K562 (cell line): ENCODE results near the gene CAPN2. TPM values are rescaled to one million over a fixed set of nuclear protein-coding genes. Genes with fewer than 3 reads are reported as not detected.

ENCODE experiments used
- ADNP ChIP-seq: fragments of 200-800 bp; sonication (Bioruptor generic); IDR thresholded peaks from 2 replicates; pipeline ENCODE4 v1.6.1; 2016; ENCODE audit warnings: missing genetic modification characterization, missing compliant biosample characterization
- ARID3A ChIP-seq: IDR thresholded peaks from 2 replicates; pipeline ENCODE4 v1.6.1; 2012; ENCODE audit warnings: low read depth, low read length, improper control_type of control experiment, borderline replicate concordance
- BRD9 ChIP-seq: fragments of 450-650 bp; IDR thresholded peaks from 2 replicates; pipeline ENCODE4 v1.6.1; 2018; ENCODE audit warnings: low read depth; ENCODE audit not compliant: partially characterized antibody
- CHAMP1 ChIP-seq: fragments of 450-650 bp; IDR thresholded peaks from 2 replicates; pipeline ENCODE4 v1.6.1; 2016; ENCODE audit warnings: mild to moderate bottlenecking
- ESRRA ChIP-seq: fragments of 450-650 bp; IDR thresholded peaks from 2 replicates; pipeline ENCODE4 v1.6.1; 2014; ENCODE audit warnings: low read depth, mild to moderate bottlenecking, moderate library complexity, borderline replicate concordance
- FOXJ2 ChIP-seq: fragments of 200-800 bp; sonication (Bioruptor generic); IDR thresholded peaks from 2 replicates; pipeline ENCODE4 v1.6.1; 2016; ENCODE audit warnings: missing genetic modification characterization, missing compliant biosample characterization
- FOXP4 ChIP-seq: sonication (generic); formaldehyde crosslinking; IDR thresholded peaks from 2 replicates; pipeline ENCODE4 v1.8.0; 2022; ENCODE audit warnings: mild to moderate bottlenecking, missing genetic modification reagents, borderline replicate concordance
- GTF2B ChIP-seq: IDR thresholded peaks from 2 replicates; pipeline ENCODE4 v1.6.1; 2011; ENCODE audit not compliant: insufficient read length; ENCODE audit errors: extremely low read depth
- POLR2A ChIP-seq: fragments of 450-650 bp; conservative IDR thresholded peaks from 2 replicates; pipeline ENCODE4 v1.6.1; 2016
- RBM34 ChIP-seq: fragments of 200-400 bp; formaldehyde crosslinking; IDR thresholded peaks from 2 replicates; pipeline ENCODE4 v1.6.1; 2018; ENCODE audit warnings: low read length, borderline replicate concordance; ENCODE audit not compliant: insufficient read depth
- SMC3 ChIP-seq: conservative IDR thresholded peaks from 2 replicates; pipeline ENCODE4 v1.6.1; 2011; ENCODE audit warnings: low read depth, low read length, improper control_type of control experiment; ENCODE audit not compliant: insufficient read depth
- ZBTB12 ChIP-seq: fragments of 250-450 bp; sonication (Bioruptor Pico); IDR thresholded peaks from 2 replicates; pipeline ENCODE4 v1.4.0; 2020
- ZFPM2 ChIP-seq: fragments of 250-450 bp; sonication (Bioruptor Pico); IDR thresholded peaks from 2 replicates; pipeline ENCODE4 v1.5.1; 2022; ENCODE audit warnings: mild to moderate bottlenecking
- ZNF165 ChIP-seq: fragments of 250-450 bp; sonication (Bioruptor Pico); IDR thresholded peaks from 2 replicates; pipeline ENCODE4 v1.4.0; 2020; ENCODE audit warnings: borderline replicate concordance
- ZNF184 ChIP-seq: sonication (generic); formaldehyde crosslinking; IDR thresholded peaks from 2 replicates; pipeline ENCODE4 v1.5.0; 2020; ENCODE audit warnings: missing genetic modification reagents
- ZNF444 ChIP-seq: fragments of 250-450 bp; sonication (Bioruptor Pico); IDR thresholded peaks from 2 replicates; pipeline ENCODE4 v1.4.0; 2020; ENCODE audit warnings: mild to moderate bottlenecking, moderate library complexity
- ZNF511 ChIP-seq: sonication (generic); formaldehyde crosslinking; IDR thresholded peaks from 2 replicates; pipeline ENCODE4 v1.8.0; 2022; ENCODE audit warnings: mild to moderate bottlenecking, missing genetic modification reagents
- ZNF551 ChIP-seq: fragments of 250-450 bp; sonication (Bioruptor Pico); IDR thresholded peaks from 2 replicates; pipeline ENCODE4 v1.5.0; 2021; ENCODE audit warnings: mild to moderate bottlenecking, moderate library complexity
- polyA plus RNA-seq, 8 experiments: library from polyadenylated mRNA; depleted of rRNA in 4 of 8; stranded (reverse) in 5 of 8; unstranded in 3 of 8; fragments of >200 nt; fragmentation: Nextera tagmentation in 2 of 8; fragmentation: Illumina TruSeq in 1 of 8; extraction: Ambion mirVana in 2 of 8; extraction: Trizol in 1 of 8; gene quantifications; 2 replicates each; pipeline versions ENCODE4 v1.2.1 to v1.2.3, GENCODE V29; 2011 to 2014; ENCODE audit warnings: inconsistent platforms in 1 of 8, missing spikeins in 1 of 8
- total RNA-seq, 7 experiments: library from RNA; depleted of rRNA in 6 of 7; stranded (reverse); fragments of >200 nt in 6 of 7; fragmentation: Illumina TruSeq in 2 of 7; extraction: Trizol in 2 of 7; gene quantifications; 2 replicates each; pipeline versions ENCODE4 v1.2.1 to v1.2.3, GENCODE V29; 2011 to 2021; ENCODE audit warnings: low replicate concordance in 1 of 7

Gene CAPN2
- total and polyA plus RNA-seq, 9 of the 15 experiments (the other 6 are each of a cell fraction or from before 2014, with no cell fraction given): 24.6 to 157 (median 101) TPM

- no peak for TF ChIP-seq FOXP4 (CRISPR knock-in tag)
- TF ChIP-seq SMC3: no peak
- 0 out of 2 replicates have a peak, but pooled peaks have one; percentile 45 for TF ChIP-seq ZNF551
- TF ChIP-seq ZBTB12 (CRISPR knock-in tag): no peak
- peak; percentile 22 for TF ChIP-seq GTF2B
- peak; percentile 66 for TF ChIP-seq ESRRA
- no peak for TF ChIP-seq ZNF511 (CRISPR knock-in tag)
- TF ChIP-seq CHAMP1: peak; percentile 96
- peak; percentile 85 for TF ChIP-seq ARID3A
- peak; percentile 56 for TF ChIP-seq ZNF444
- TF ChIP-seq ADNP (tag): no peak
- TF ChIP-seq RBM34: no peak
- TF ChIP-seq POLR2A: peak; percentile 76
- peak; percentile 81 for TF ChIP-seq BRD9
- 0 out of 2 replicates have a peak, but pooled peaks have one; percentile 27 for TF ChIP-seq ZFPM2 (CRISPR knock-in tag)
- TF ChIP-seq ZNF165 (CRISPR knock-in tag): 0 out of 2 replicates have a peak, but pooled peaks have one; percentile 53
- peak; percentile 44; the same call in 1 of the 2 replicates for TF ChIP-seq FOXJ2
- no peak for TF ChIP-seq ZNF184 (CRISPR knock-in tag)
Observed at GRCh38 chr1:223771814-223772770, 59.8 kb downstream of the CAPN2 start (continued).
